Endodermal cell (in vitro differentiated cells): ENCODE data around the gene KHDRBS2. TPM values are rescaled to one million over a fixed set of nuclear protein-coding genes. Genes with fewer than 3 reads are reported as not detected.

Experiments used
- DNase-seq: peaks from one replicate; pipeline ENCODE4 v3.0.0-alpha.2; 2017
- H3K27ac ChIP-seq: 2 replicates; pipeline ENCODE4 v1.5.1; 2013; ENCODE audit warnings: mild to moderate bottlenecking, low read depth, low read length, moderate library complexity
- H3K27me3 ChIP-seq: 2 replicates; pipeline ENCODE4 v1.6.1; 2013; ENCODE audit warnings: mild to moderate bottlenecking, low read length, moderate library complexity; ENCODE audit not compliant: insufficient read depth, control insufficient read depth, poor library complexity, severe bottlenecking
- H3K36me3 ChIP-seq: 2 replicates; pipeline ENCODE4 v1.7.0; 2013; ENCODE audit warnings: mild to moderate bottlenecking, low read length, moderate library complexity; ENCODE audit not compliant: control insufficient read depth, insufficient read depth
- H3K4me1 ChIP-seq: one replicate; pipeline ENCODE4 v1.7.0; 2013; ENCODE audit warnings: low read length; ENCODE audit not compliant: control insufficient read depth, insufficient read depth
- H3K4me3 ChIP-seq: 2 replicates; pipeline ENCODE4 v1.5.1; 2013; ENCODE audit warnings: mild to moderate bottlenecking, low read length, moderate library complexity
- H3K9ac ChIP-seq: 2 replicates; pipeline ENCODE4 v1.6.1; 2013; ENCODE audit warnings: mild to moderate bottlenecking, low read length, moderate library complexity; ENCODE audit not compliant: poor library complexity, severe bottlenecking; ENCODE audit errors: extremely low read depth
- H3K9me3 ChIP-seq: 2 replicates; pipeline ENCODE4 v1.6.1; 2013; ENCODE audit warnings: mild to moderate bottlenecking, low read length, moderate library complexity; ENCODE audit not compliant: control insufficient read depth
- H3K27ac Mint-ChIP-seq: 2 replicates; pipeline ENCODE4 v1.8.0; 2020; ENCODE audit warnings: mixed read lengths
- H3K27me3 Mint-ChIP-seq: 2 replicates; pipeline ENCODE4 v1.8.0; 2021; ENCODE audit warnings: mild to moderate bottlenecking, mixed read lengths; ENCODE audit not compliant: insufficient read depth
- H3K36me3 Mint-ChIP-seq: 2 replicates; pipeline ENCODE4 v1.8.0; 2020; ENCODE audit warnings: low read depth, mixed read lengths
- H3K4me1 Mint-ChIP-seq: 2 replicates; pipeline ENCODE4 v1.8.0; 2020; ENCODE audit warnings: mixed read lengths
- H3K4me3 Mint-ChIP-seq: 2 replicates; pipeline ENCODE4 v1.8.0; 2020; ENCODE audit warnings: mild to moderate bottlenecking, moderate library complexity, mixed read lengths
- H3K9me3 Mint-ChIP-seq: 2 replicates; pipeline ENCODE4 v1.8.0; 2020; ENCODE audit warnings: mild to moderate bottlenecking, mixed read lengths
- WGBS, 2 experiments: methylation state at CpG; one replicate each; pipeline versions ENCODE4 v1.1.5 to v1.1.7; 2013; ENCODE audit warnings: missing lambda C conversion rate in 2 of 2, mixed read lengths in 1 of 2; ENCODE audit not compliant: insufficient coverage in 1 of 2, insufficient read length in 1 of 2; 5-methylcytosine and 5-hydroxymethylcytosine counted together
- total RNA-seq, 2 donors: library from RNA; stranded (reverse); fragmentation: NEBNext Ultra II Directional in 1 of 2; extraction: Animal tissue kit (Norgen Biotek cat#: 25700) in 1 of 2; gene quantifications; 2 replicates in 1 of 2; 3 replicates in 1 of 2; pipeline ENCODE4 v1.2.1, GENCODE V29; 2021
- TF ChIP-seq, protein P1 (sequence below): fragments of 200-600 bp; sonication (generic); conservative IDR thresholded peaks from 2 replicates; pipeline ENCODE4 v1.5.0; 2021; ENCODE audit warnings: antibody characterized with exemption, mild to moderate bottlenecking

Gene KHDRBS2
- total RNA-seq, 2 donors from 2014 or later: 11.4 to 29.0 TPM

DNA sequence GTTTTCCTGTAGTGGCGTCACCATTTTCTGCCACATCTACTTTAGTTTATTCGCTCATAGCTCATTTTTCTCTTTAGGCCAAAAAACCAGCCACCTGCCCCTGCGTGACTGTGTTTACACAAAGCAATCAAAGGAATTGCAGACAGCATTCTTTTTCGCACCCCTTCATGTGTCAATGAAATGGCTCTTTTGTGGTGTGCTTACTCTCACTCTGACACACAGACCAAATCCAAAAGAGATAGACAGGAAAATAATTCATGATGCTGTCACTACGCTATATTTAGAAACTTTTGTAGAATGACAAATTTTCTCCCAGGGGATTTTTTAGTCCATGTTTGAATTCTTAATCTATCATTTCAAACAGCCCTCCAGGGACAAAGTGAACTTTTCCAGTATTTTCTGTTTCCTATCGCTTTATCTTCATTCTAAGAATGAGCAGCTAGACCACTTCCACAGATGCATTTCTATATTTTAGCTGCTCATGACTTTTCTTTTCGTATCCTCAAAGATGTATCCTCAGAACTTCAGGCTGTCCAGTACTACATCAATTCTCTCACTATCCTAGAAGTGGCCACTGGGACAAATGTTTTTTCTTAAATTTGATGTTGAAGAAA, 37.9 kb upstream of the KHDRBS2 start:
- TF ChIP-seq, protein P1, sequence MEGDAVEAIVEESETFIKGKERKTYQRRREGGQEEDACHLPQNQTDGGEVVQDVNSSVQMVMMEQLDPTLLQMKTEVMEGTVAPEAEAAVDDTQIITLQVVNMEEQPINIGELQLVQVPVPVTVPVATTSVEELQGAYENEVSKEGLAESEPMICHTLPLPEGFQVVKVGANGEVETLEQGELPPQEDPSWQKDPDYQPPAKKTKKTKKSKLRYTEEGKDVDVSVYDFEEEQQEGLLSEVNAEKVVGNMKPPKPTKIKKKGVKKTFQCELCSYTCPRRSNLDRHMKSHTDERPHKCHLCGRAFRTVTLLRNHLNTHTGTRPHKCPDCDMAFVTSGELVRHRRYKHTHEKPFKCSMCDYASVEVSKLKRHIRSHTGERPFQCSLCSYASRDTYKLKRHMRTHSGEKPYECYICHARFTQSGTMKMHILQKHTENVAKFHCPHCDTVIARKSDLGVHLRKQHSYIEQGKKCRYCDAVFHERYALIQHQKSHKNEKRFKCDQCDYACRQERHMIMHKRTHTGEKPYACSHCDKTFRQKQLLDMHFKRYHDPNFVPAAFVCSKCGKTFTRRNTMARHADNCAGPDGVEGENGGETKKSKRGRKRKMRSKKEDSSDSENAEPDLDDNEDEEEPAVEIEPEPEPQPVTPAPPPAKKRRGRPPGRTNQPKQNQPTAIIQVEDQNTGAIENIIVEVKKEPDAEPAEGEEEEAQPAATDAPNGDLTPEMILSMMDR: no peak
- Histone ChIP-seq H3K36me3 (no peaks in the 10 kb centered on the region), H3K27me3 (no peaks in the 10 kb centered on the region), H3K4me1 (no peaks in the 10 kb centered on the region), H3K27ac (peak overlapping the region; percentile 64), H3K9ac (no peak overlapping the region), H3K4me3 (no peak overlapping the region), H3K9me3 (no peaks in the 10 kb centered on the region)
- Mint-ChIP-seq H3K36me3 (no peaks in the 10 kb centered on the region), H3K27ac (no peak overlapping the region), H3K9me3 (no peaks in the 10 kb centered on the region), H3K4me1 (peaks cover 1% of the 10 kb centered on the region), H3K4me3 (no peak overlapping the region), H3K27me3 (no peaks in the 10 kb centered on the region)
- DNase-seq: no peak
- 90 to 94% methylated on average over 4 to 7 of the region's 7 CpGs for WGBS, 2 experiments

DNA sequence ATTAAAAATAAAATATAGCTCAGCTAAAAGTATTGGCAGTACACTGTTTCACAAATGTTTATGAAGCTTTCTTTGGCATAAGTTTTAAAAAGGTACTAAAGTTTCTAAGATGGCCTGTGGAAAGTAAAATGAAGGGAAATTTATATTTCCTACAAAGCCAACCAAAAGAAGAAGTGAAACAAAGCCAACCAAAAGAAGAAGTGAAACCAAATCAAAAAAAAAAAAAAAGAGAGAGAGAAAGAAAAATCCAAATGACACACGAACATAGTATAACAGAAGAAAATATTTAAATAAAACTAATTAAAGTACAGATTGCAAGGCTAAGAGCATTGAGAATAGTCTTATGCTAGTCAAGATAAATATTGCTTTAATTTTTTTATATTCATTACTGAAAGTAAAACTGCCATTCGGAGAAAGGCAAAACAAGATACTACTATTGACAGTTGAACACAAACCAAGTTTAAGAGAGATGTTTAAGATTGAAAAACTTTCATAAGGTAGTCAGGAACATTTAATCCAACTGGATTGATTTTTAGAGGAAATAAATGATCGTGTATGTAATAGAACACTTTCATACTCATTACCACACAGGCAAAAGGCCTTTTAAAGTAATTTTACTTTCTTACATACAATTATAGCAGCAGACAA, 12.8 kb upstream of the KHDRBS2 start:
- TF ChIP-seq, protein P1: no peak
- no peaks in the 10 kb centered on the region for H3K9me3 ChIP-seq
- no peak overlapping the region for H3K4me3 Mint-ChIP-seq
- H3K36me3 ChIP-seq: no peaks in the 10 kb centered on the region
- no peak for DNase-seq
- no peaks in the 10 kb centered on the region for H3K27me3 Mint-ChIP-seq
- H3K9me3 Mint-ChIP-seq: peaks cover 2% of the 10 kb centered on the region
- WGBS, 2 experiments: 92 to 100% methylated on average over 1 to 2 of the region's 3 CpGs
- no peak overlapping the region for H3K27ac ChIP-seq
- no peak overlapping the region for H3K27ac Mint-ChIP-seq
- no peak overlapping the region for H3K4me3 ChIP-seq
- H3K27me3 ChIP-seq: no peaks in the 10 kb centered on the region
- H3K9ac ChIP-seq: no peak overlapping the region
- H3K36me3 Mint-ChIP-seq: no peaks in the 10 kb centered on the region
- H3K4me1 Mint-ChIP-seq: peaks cover 7% of the 10 kb centered on the region
- no peaks in the 10 kb centered on the region for H3K4me1 ChIP-seq

DNA sequence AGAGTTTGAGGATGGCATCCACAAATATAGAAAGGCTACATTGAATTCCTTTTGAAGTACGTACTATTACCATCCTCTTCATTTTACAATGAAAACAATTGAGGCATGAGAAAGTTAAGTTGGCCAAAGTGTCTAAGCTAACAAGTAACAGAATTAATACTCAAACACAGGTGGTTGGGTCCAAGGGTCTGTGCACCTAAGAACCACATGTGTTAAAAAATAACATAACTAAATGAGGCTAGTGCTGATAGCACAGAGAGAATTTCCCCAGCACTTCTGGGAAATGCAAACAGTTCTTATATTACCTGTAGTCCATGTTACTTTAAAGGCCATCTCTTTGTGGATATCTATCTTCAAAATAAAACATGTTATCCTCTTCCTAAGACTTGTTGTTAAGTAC, 10.5 kb upstream of the KHDRBS2 start:
- H3K36me3 ChIP-seq: no peaks in the 10 kb centered on the region
- no peaks in the 10 kb centered on the region for H3K4me1 ChIP-seq
- Mint-ChIP-seq H3K4me3 (no peak overlapping the region), H3K4me1 (peaks cover 7% of the 10 kb centered on the region), H3K27ac (no peak overlapping the region), H3K27me3 (no peaks in the 10 kb centered on the region), H3K9me3 (peaks cover 2% of the 10 kb centered on the region), H3K36me3 (no peaks in the 10 kb centered on the region)
- H3K9ac ChIP-seq: no peak overlapping the region
- DNase-seq: no peak
- no peaks in the 10 kb centered on the region for H3K9me3 ChIP-seq
- H3K4me3 ChIP-seq: no peak overlapping the region
- H3K27me3 ChIP-seq: no peaks in the 10 kb centered on the region
- H3K27ac ChIP-seq: no peak overlapping the region
- WGBS, 2 experiments: 85% methylated on average over 1 of the region's 1 CpG; no CpG with 5 or more reads in 1 of the 2 experiments
- TF ChIP-seq, protein P1: no peak
